ENCODE results near the gene SLC6A19. TPM values are rescaled to one million over a fixed set of nuclear protein-coding genes. Genes with fewer than 3 reads are reported as not detected.

Gene SLC6A19
- total and polyA plus RNA-seq, 2 of the 4 experiments (the other 2 are of a cell fraction): not detected

GRCh38 chr5:1183424-1184162 lies 17.8 kb upstream of the SLC6A19 start:
- Histone ChIP-seq H4K5ac (ENCODE audit: low read depth, low read length) (no peak overlapping the region), H2BK120ac (ENCODE audit: low read depth, low read length) (no peak overlapping the region), H3K36me3 (ENCODE audit: control insufficient read depth, insufficient read depth, low read length) (no peaks in the 10 kb centered on the region), H3K23ac (ENCODE audit: low read depth, low read length) (no peak overlapping the region), H3K79me1 (ENCODE audit: low read depth in 1 of 2, low read length in 2 of 2) (no peaks in the 10 kb centered on the region), H3K4me3 (ENCODE audit: insufficient read depth, low read depth, low read length) (no peak overlapping the region), H2AFZ (replicated peaks; ENCODE audit: low read length, poor library complexity) (no peak overlapping the region), H4K8ac (ENCODE audit: low read depth in 2 of 2, low read length in 2 of 2) (no peak overlapping the region), H3K4me2 (ENCODE audit: low read depth, low read length) (no peak overlapping the region), H4K91ac (ENCODE audit: insufficient read depth, low read depth, low read length) (no peak overlapping the region), H3K27me3 (ENCODE audit: control insufficient read depth, insufficient read depth, low read length) (peaks cover 26% of the 10 kb centered on the region; the same call in 1 of the 2 replicates), H3K9me3 (ENCODE audit: control insufficient read depth, insufficient read depth, low read length) (no peaks in the 10 kb centered on the region), H3K4me1 (ENCODE audit: control insufficient read depth, insufficient read depth, low read length) (no peaks in the 10 kb centered on the region), H3K27ac (ENCODE audit: insufficient read depth, low read length) (no peak overlapping the region), H2AK9ac (replicated peaks; ENCODE audit: low read depth, low read length, poor library complexity) (no peak overlapping the region), H3K56ac (ENCODE audit: extremely low read depth, insufficient read depth, low read length) (no peak overlapping the region), H3K18ac (ENCODE audit: low read depth, low read length) (no peak overlapping the region), H4K20me1 (ENCODE audit: insufficient read depth, low read length) (no peaks in the 10 kb centered on the region), H3K9me1 (ENCODE audit: insufficient read depth, low read length) (no peaks in the 10 kb centered on the region), H3K9ac (ENCODE audit: low read depth, low read length) (no peak overlapping the region), H2BK5ac (ENCODE audit: low read depth, low read length, poor library complexity, severe bottlenecking) (no peak overlapping the region), H3K14ac (replicated peaks; ENCODE audit: low read depth, low read length) (no peak overlapping the region), H2AK5ac (ENCODE audit: low read depth, low read length) (no peak overlapping the region), H2BK20ac (ENCODE audit: low read depth, low read length) (no peak overlapping the region), H2BK15ac (ENCODE audit: low read depth, low read length) (no peak overlapping the region), H3K4ac (ENCODE audit: low read depth, low read length) (no peak overlapping the region)
- in situ Hi-C loops (cut with MboI; ENCODE audit: low sequenced_read_pairs) (no loop called here), dilution Hi-C loops (cut with HindIII; ENCODE audit: low sequenced_read_pairs, unreplicated experiment) (no loop called here), intact Hi-C loops (cut with micrococcal nuclease) (no loop called here)
- 21% methylated on average over 2 of the region's 18 CpGs; no CpG with 5 or more reads in 1 of the 2 experiments for WGBS, 2 experiments (ENCODE audit: extremely low coverage in 2 of 2, insufficient read length in 1 of 2)
- ChIA-PET CTCF (no interaction called here), POLR2A (ENCODE audit: unreplicated experiment) (no interaction called here)
- ATAC-seq (ENCODE audit: low read depth) (no peak), DNase-seq (no peak)
- no peak for TF ChIP-seq SMC3 (IDR thresholded peaks at IDR 0.05; ENCODE audit: low read depth, low read length)
- no peak for TF ChIP-seq RAD21 (IDR thresholded peaks at IDR 0.05; ENCODE audit: low read length)
- no peak for TF ChIP-seq NFE2L2 (IDR thresholded peaks at IDR 0.05; ENCODE audit: low read depth, low read length)
- TF ChIP-seq MAFK (IDR thresholded peaks at IDR 0.05; ENCODE audit: low read depth, low read length): no peak
- no peak for TF ChIP-seq CEBPB (IDR thresholded peaks at IDR 0.05; ENCODE audit: low read depth, low read length)
- no peak for TF ChIP-seq BHLHE40 (IDR thresholded peaks at IDR 0.05; ENCODE audit: low read depth, low read length)
- no peak for TF ChIP-seq RCOR1 (IDR thresholded peaks at IDR 0.05; ENCODE audit: insufficient replicate concordance, low read length)
- no peak for TF ChIP-seq MXI1 (IDR thresholded peaks at IDR 0.05; ENCODE audit: borderline replicate concordance, low read depth, low read length)
- TF ChIP-seq POLR2A (IDR thresholded peaks at IDR 0.05; ENCODE audit: low read depth, low read length): no peak
- TF ChIP-seq MAZ (IDR thresholded peaks at IDR 0.05; ENCODE audit: borderline replicate concordance, low read depth, low read length): no peak
- no peak for TF ChIP-seq CHD1 (IDR thresholded peaks at IDR 0.05; ENCODE audit: low read depth, low read length)
- TF ChIP-seq USF2 (IDR thresholded peaks at IDR 0.05; ENCODE audit: low read depth, low read length): no peak
- TF ChIP-seq ELK1 (IDR thresholded peaks at IDR 0.05; ENCODE audit: borderline replicate concordance, low read depth, low read length): no peak
- TF ChIP-seq CTCF (conservative IDR thresholded peaks at IDR 0.05; ENCODE audit: low read depth, low read length): no peak
- TF ChIP-seq FOS (IDR thresholded peaks at IDR 0.05; ENCODE audit: low read depth, low read length): no peak
- TF ChIP-seq RFX5 (IDR thresholded peaks at IDR 0.05; ENCODE audit: low read depth, low read length): no peak
- no TSS peak for BruUV-seq (replicated peaks)

Data from IMR-90 (cell line).